Cardiac muscle cell (in vitro differentiated cells and primary cell): ENCODE measurements around the gene DCLK1. TPM values are rescaled to one million over a fixed set of nuclear protein-coding genes. Genes with fewer than 3 reads are reported as not detected.

ENCODE experiments used
- DNase-seq, 2 donors: peaks; one replicate each; pipeline versions ENCODE4 v3.0.0 to v3.0.0-alpha.2; 2010 to 2017; ENCODE audit warnings: low read depth in 1 of 2, low spot score in 1 of 2
- H3K27ac ChIP-seq: fragments of 200-600 bp; sonication (generic); 2 replicates; pipeline ENCODE4 v1.5.1; 2016
- H3K27me3 ChIP-seq: fragments of 200-600 bp; sonication (generic); 2 replicates; pipeline ENCODE4 v1.6.0; 2016; ENCODE audit warnings: control low read depth
- H3K36me3 ChIP-seq: fragments of 200-600 bp; sonication (generic); 2 replicates; pipeline ENCODE4 v1.5.1; 2016; ENCODE audit warnings: control low read depth
- H3K4me1 ChIP-seq: fragments of 200-600 bp; sonication (generic); 2 replicates; pipeline ENCODE4 v1.8.1; 2017; ENCODE audit warnings: low read depth, mild to moderate bottlenecking, mixed run types
- H3K4me3 ChIP-seq: fragments of 200-600 bp; sonication (generic); 2 replicates; pipeline ENCODE4 v1.5.1; 2016; ENCODE audit warnings: mild to moderate bottlenecking
- H3K9me3 ChIP-seq: fragments of 200-600 bp; sonication (generic); 2 replicates; pipeline ENCODE4 v1.5.1; 2017; ENCODE audit warnings: low read depth, mild to moderate bottlenecking, control low read depth
- polyA plus RNA-seq: library from polyadenylated mRNA; unstranded; fragments of >200 nt; fragmentation: Nextera tagmentation; extraction: Ambion mirVana; gene quantifications from 2 replicates; pipeline ENCODE4 v1.2.1, GENCODE V29; 2016
- total RNA-seq: library from RNA; depleted of rRNA; stranded (reverse); fragments of >200 nt; gene quantifications from 2 replicates; pipeline ENCODE4 v1.2.3, GENCODE V29; 2016
- TF ChIP-seq, protein P1 (sequence below): IDR thresholded peaks from 2 replicates; pipeline ENCODE4 v1.5.1; 2012; ENCODE audit warnings: low read depth, mild to moderate bottlenecking, low read length

The DCLK1 gene
- total and polyA plus RNA-seq, 2 experiments from 2014 or later: 0.09 TPM; not detected in 1

GRCh38 chr13:35872369-35872768 is 258.8 kb downstream of the DCLK1 start:
- Histone ChIP-seq H3K36me3 (no peaks in the 10 kb centered on the region), H3K4me1 (no peaks in the 10 kb centered on the region), H3K27me3 (no peaks in the 10 kb centered on the region), H3K27ac (no peak overlapping the region), H3K4me3 (no peak overlapping the region), H3K9me3 (no peaks in the 10 kb centered on the region)
- TF ChIP-seq, protein P1, sequence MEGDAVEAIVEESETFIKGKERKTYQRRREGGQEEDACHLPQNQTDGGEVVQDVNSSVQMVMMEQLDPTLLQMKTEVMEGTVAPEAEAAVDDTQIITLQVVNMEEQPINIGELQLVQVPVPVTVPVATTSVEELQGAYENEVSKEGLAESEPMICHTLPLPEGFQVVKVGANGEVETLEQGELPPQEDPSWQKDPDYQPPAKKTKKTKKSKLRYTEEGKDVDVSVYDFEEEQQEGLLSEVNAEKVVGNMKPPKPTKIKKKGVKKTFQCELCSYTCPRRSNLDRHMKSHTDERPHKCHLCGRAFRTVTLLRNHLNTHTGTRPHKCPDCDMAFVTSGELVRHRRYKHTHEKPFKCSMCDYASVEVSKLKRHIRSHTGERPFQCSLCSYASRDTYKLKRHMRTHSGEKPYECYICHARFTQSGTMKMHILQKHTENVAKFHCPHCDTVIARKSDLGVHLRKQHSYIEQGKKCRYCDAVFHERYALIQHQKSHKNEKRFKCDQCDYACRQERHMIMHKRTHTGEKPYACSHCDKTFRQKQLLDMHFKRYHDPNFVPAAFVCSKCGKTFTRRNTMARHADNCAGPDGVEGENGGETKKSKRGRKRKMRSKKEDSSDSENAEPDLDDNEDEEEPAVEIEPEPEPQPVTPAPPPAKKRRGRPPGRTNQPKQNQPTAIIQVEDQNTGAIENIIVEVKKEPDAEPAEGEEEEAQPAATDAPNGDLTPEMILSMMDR: no peak
- no peak for DNase-seq

GRCh38 chr13:35871561-35871960 is 259.6 kb downstream of the DCLK1 start:
- Histone ChIP-seq H3K27me3 (no peaks in the 10 kb centered on the region), H3K36me3 (no peaks in the 10 kb centered on the region), H3K27ac (no peak overlapping the region), H3K4me3 (no peak overlapping the region), H3K9me3 (no peaks in the 10 kb centered on the region), H3K4me1 (no peaks in the 10 kb centered on the region)
- TF ChIP-seq, protein P1: no peak
- no peak for DNase-seq

- H3K27ac ChIP-seq: no peak overlapping the region
- DNase-seq: peak in 1 of 2 donors; percentile 34
- TF ChIP-seq, protein P1: no peak
Measured at GRCh38 chr13:35866801-35867200, 264.4 kb downstream of the DCLK1 start.

GRCh38 chr13:35865341-35866240 is 265.6 kb downstream of the DCLK1 start:
- Histone ChIP-seq H3K4me3 (no peak overlapping the region), H3K27me3 (no peaks in the 10 kb centered on the region), H3K4me1 (no peaks in the 10 kb centered on the region), H3K36me3 (no peaks in the 10 kb centered on the region), H3K27ac (no peak overlapping the region), H3K9me3 (no peaks in the 10 kb centered on the region)
- TF ChIP-seq, protein P1: no peak
- no peak for DNase-seq

More at GRCh38 chr13:35866801-35867200, 264.4 kb downstream of the DCLK1 start:
- H3K4me3 ChIP-seq: no peak overlapping the region
- H3K4me1 ChIP-seq: no peaks in the 10 kb centered on the region
- H3K9me3 ChIP-seq: no peaks in the 10 kb centered on the region
- H3K36me3 ChIP-seq: no peaks in the 10 kb centered on the region
- H3K27me3 ChIP-seq: no peaks in the 10 kb centered on the region

DNA sequence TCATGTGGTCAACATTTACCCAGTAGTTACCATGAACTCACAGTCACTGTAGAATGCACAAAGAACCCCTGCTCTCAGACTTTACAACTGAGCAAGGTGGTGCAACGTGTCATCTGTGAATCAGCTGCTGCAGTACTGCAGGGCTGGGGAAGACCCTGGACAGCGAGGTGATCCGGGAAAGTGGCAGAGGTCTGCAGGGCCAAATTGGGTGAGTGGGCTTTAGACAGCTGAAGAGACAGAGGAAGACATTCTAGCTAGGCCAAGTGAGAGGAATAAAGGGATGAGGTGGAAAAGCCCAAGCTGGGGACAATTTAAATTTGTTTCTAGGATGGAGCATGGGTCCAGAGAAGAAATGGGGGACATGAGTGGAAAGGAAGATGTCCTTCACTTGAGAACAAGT is 270.5 kb downstream of the DCLK1 start:
- Histone ChIP-seq H3K27ac (no peak overlapping the region), H3K4me1 (peaks cover 3% of the 10 kb centered on the region), H3K36me3 (no peaks in the 10 kb centered on the region), H3K9me3 (no peaks in the 10 kb centered on the region), H3K4me3 (no peak overlapping the region), H3K27me3 (peaks cover 5% of the 10 kb centered on the region)
- no peak for DNase-seq
- TF ChIP-seq, protein P1: no peak
